ENCODE data around the gene LPCAT4. TPM values are rescaled to one million over a fixed set of nuclear protein-coding genes. Genes with fewer than 3 reads are reported as not detected.

Gene LPCAT4
- total RNA-seq, 4 donors from 2014 or later: 1.7 to 7.4 (median 4.0) TPM

DNA sequence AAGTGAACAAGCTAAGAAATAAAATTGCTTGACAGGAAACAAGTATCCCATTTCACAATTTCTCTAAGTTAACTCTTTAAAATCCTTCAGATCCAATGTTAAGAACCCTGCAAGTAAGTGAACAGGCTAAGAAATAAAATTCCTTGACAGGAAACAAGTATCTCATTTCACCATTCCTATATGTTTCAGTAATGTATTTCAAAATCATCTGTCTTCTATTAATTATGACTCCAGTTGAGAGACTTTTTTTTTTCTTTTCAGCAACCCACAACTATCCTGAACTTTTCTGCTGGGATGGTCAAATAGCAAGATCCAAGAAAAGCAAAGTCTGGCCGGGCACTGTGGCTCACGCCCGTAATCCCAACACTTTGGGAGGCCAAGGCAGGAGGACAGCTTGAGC is 27.1 kb downstream of the LPCAT4 start:
- TF ChIP-seq CTCF (IDR thresholded peaks at IDR 0.05 in 4 of 5, conservative IDR thresholded peaks at IDR 0.05 in 1 of 5) (no peak), POLR2A (IDR thresholded peaks at IDR 0.05) (no peak)
- DNase-seq: no peak
- no peak for ATAC-seq
- intact Hi-C loops (cut with DNase I; ENCODE audit: low total_unique reads) (loop anchor here (5.0 to 10.0 kb wide), 4 partner anchors 113 to 305 kb away; partner anchors contain the start of genes AVEN, EMC4, EMC7 and GOLGA8B), in situ Hi-C loops (cut with MboI; ENCODE audit: low sequenced_read_pairs in 4 of 4) (loop anchor here in 1 of 4 donors (10.0 kb wide), 2 partner anchors 105 to 235 kb away; partner anchors contain the start of genes EMC7 and PGBD4)
- Histone ChIP-seq H3K27me3 (no peaks in the 10 kb centered on the region), H3K9me3 (no peaks in the 10 kb centered on the region), H3K4me1 (peaks cover 34 to 36% of the 10 kb centered on the region in 2 donors), H3K36me3 (peaks cover 0 to 13% of the 10 kb centered on the region in 2 donors), H3K4me3 (no peak overlapping the region), H3K27ac (no peak overlapping the region)

GRCh38 chr15:34338347-34338746 is 28.6 kb downstream of the LPCAT4 start:
- ATAC-seq (no peak), DNase-seq (no peak)
- intact Hi-C loops (cut with DNase I; ENCODE audit: low total_unique reads) (loop anchor here (5.0 kb wide), 2 partner anchors 111 to 236 kb away; partner anchors contain the start of genes EMC4, EMC7 and PGBD4), in situ Hi-C loops (cut with MboI; ENCODE audit: low sequenced_read_pairs in 4 of 4) (loop anchor here in 1 of 4 donors (10.0 kb wide), 1 partner anchor 234 kb away; the partner anchor contains the start of genes EMC7 and PGBD4)
- Histone ChIP-seq H3K4me1 (peaks cover 44 to 46% of the 10 kb centered on the region in 2 donors), H3K27me3 (no peaks in the 10 kb centered on the region), H3K27ac (peak overlapping the region; percentile 90 to 96 (median 92)), H3K9me3 (no peaks in the 10 kb centered on the region), H3K4me3 (peak overlapping the region; percentile 75 to 91 (median 86)), H3K36me3 (peaks cover 0 to 13% of the 10 kb centered on the region in 2 donors)
- no peak for TF ChIP-seq POLR2A (IDR thresholded peaks at IDR 0.05)
- no peak for TF ChIP-seq CTCF (IDR thresholded peaks at IDR 0.05 in 4 of 5, conservative IDR thresholded peaks at IDR 0.05 in 1 of 5)

- peak; percentile 84 to 90 for DNase-seq
- Histone ChIP-seq H3K9me3 (no peaks in the 10 kb centered on the region), H3K27me3 (no peaks in the 10 kb centered on the region), H3K4me3 (peak within 1 kb of the TSS; percentile 75 to 91 (median 86)), H3K4me1 (peaks cover 43 to 44% of the 10 kb centered on the region in 2 donors), H3K36me3 (peaks cover 0 to 13% of the 10 kb centered on the region in 2 donors), H3K27ac (peak within 1 kb of the TSS; percentile 90 to 96 (median 92))
- TF ChIP-seq CTCF (IDR thresholded peaks at IDR 0.05 in 4 of 5, conservative IDR thresholded peaks at IDR 0.05 in 1 of 5): no peak
- TF ChIP-seq POLR2A (IDR thresholded peaks at IDR 0.05): peak; percentile 70 to 86
- in situ Hi-C loops (cut with MboI; ENCODE audit: low sequenced_read_pairs in 4 of 4): loop anchor here in 1 of 4 donors (10.0 kb wide), 1 partner anchor 233 kb away; the partner anchor contains the start of genes EMC7 and PGBD4
- intact Hi-C loops (cut with DNase I; ENCODE audit: low total_unique reads): loop anchor here (5.0 kb wide), 2 partner anchors 110 to 235 kb away; partner anchors contain the start of genes EMC4, EMC7 and PGBD4
- ATAC-seq: peak; percentile 93 to 94
Measured at GRCh38 chr15:34337557-34338306, 29.3 kb downstream of the LPCAT4 start, which contains the start of gene SLC12A6. TSS of gene SLC12A6 (minus strand) at chr15:34337781. CDS start at chr15:34336680, 1,101 bp downstream.

- ATAC-seq (peak; percentile 30 to 31), DNase-seq (peak in 1 of 2 donors; percentile 25)
- in situ Hi-C loops (cut with MboI; ENCODE audit: low sequenced_read_pairs in 4 of 4) (loop anchor here in 1 of 4 donors (10.0 kb wide), 1 partner anchor 232 kb away; the partner anchor contains the start of genes EMC7 and PGBD4), intact Hi-C loops (cut with DNase I; ENCODE audit: low total_unique reads) (loop anchor here (5.0 kb wide), 2 partner anchors 110 to 235 kb away; partner anchors contain the start of genes EMC4, EMC7 and PGBD4)
- TF ChIP-seq CTCF (IDR thresholded peaks at IDR 0.05 in 4 of 5, conservative IDR thresholded peaks at IDR 0.05 in 1 of 5) (no peak), POLR2A (IDR thresholded peaks at IDR 0.05) (no peak)
- peaks cover 41% of the 10 kb centered on the region in 2 donors for H3K4me1 ChIP-seq
- peak overlapping the region; percentile 75 to 91 (median 86) for H3K4me3 ChIP-seq
- peaks cover 0 to 13% of the 10 kb centered on the region in 2 donors for H3K36me3 ChIP-seq
- H3K9me3 ChIP-seq: no peaks in the 10 kb centered on the region
- peak overlapping the region; percentile 90 to 96 (median 92) for H3K27ac ChIP-seq
- H3K27me3 ChIP-seq: no peaks in the 10 kb centered on the region
Measured at GRCh38 chr15:34336991-34337556, 29.9 kb downstream of the LPCAT4 start.

Measured in gastrocnemius medialis (tissue), 4 donors.